GM12891 (cell line): Measurements from ENCODE around the gene MRPL33.

Experiments
- PAX5 ChIP-seq: IDR thresholded peaks from 2 replicates; pipeline ENCODE4 v1.6.1; 2011; ENCODE audit warnings: low read length, moderate library complexity, mild to moderate bottlenecking; ENCODE audit not compliant: insufficient read depth, severe bottlenecking
- POLR2A ChIP-seq: IDR thresholded peaks from 2 replicates; pipeline ENCODE4 v1.6.1; 2011; ENCODE audit warnings: low read depth, low read length, control low read depth
- POLR2AphosphoS5 ChIP-seq: IDR thresholded peaks from 2 replicates; pipeline ENCODE4 v1.6.1; 2011; ENCODE audit warnings: low read depth, low read length, control low read depth
- POU2F2 ChIP-seq: IDR thresholded peaks from 2 replicates; pipeline ENCODE4 v1.6.1; 2011; ENCODE audit warnings: low read depth, mild to moderate bottlenecking, control low read depth, low read length, moderate library complexity
- SPI1 ChIP-seq: IDR thresholded peaks from 2 replicates; pipeline ENCODE4 v1.6.1; 2011; ENCODE audit warnings: low read depth, low read length, control low read depth
- TAF1 ChIP-seq: IDR thresholded peaks from 2 replicates; pipeline ENCODE4 v1.6.1; 2011; ENCODE audit warnings: low read depth, low read length, control low read depth

GRCh38 chr2:27815860-27816438, 44.4 kb downstream of the MRPL33 start:
- TF ChIP-seq POLR2A (no peak), POLR2AphosphoS5 (no peak), TAF1 (no peak), PAX5 (no peak), POU2F2 (no peak), SPI1 (no peak)
